Fibroblast of skin of right biceps (primary cell): ENCODE data around the gene MMP19.

Experiments
- DNase-seq: peaks from one replicate; pipeline ENCODE4 v3.0.0-alpha.2; 2013

MMP19 gene

DNA sequence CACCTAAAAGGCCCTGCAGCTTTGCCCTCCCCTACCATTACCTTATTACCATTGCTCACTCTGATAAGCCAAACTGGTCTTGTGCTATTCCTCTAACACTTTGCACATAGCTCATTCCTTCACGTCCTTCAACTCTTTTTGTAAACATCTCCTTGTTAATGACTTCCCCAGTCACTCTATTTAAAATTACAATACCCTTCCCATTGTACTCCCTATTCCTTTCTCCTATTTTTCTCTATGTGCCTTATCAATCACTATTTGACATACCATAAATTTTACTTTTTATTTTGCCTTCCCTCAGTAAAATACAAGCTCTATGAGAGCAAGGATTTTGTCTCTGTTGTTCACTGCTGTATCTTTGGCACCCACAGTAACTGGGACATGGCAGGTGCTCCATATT is 30.6 kb downstream of the MMP19 start:
- no peak for DNase-seq

DNA sequence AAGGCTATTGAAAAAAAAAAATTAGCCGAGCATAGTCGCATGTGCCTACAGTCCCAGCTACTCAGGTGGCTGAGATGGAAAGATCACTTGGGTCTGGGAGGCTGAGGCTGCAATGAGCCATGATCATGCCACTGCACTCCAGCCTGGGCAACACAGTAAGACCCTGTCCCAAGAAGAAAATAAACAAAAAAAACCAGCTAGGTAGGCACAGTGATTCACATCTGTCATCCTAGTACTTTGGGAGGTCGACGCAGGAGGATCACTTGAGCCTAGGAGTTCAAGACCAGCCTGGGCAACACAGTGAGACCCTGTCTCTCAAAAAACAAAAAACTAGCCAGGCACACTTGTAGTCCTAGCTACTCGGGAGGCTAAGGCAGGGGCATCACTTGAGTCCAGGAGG is 33.5 kb downstream of the MMP19 start:
- no peak for DNase-seq

DNA sequence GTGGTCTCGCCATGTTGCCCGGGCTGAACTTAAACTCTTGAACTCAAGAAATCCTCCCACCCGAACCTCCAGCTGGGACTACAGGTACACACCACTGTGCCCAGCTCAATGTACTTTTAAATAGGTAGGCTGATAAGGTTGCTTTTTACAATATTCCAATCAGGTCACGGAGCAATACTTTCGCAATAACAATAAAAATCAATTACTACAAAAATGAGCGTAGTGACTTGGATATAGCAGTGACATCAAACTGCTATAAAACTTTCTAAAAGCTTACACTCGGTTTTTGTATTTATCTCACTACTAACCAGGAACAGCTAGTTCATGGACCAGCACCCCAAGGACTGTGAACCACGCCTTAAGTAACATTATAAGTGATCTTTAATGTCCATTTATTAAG is 35.8 kb downstream of the MMP19 start:
- no peak for DNase-seq

DNA sequence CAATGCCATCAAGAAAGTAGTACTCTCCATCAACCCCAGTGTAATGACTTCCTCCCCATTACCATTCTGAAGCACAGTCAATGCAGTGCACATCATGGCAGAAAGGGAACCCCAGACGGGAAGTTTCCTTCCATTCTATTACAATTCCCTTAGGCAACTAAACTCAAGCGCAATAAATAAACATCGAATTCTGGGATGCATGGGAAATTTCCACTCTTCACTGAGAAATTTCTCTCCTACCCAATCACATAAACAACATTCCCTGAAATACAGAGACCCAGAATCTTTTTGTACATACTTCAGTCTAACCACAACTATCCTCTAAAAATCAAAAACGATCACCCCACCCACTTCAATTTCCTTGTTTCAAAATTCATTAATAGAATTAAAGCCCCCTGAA is 45.2 kb downstream of the MMP19 start:
- no peak for DNase-seq

DNA sequence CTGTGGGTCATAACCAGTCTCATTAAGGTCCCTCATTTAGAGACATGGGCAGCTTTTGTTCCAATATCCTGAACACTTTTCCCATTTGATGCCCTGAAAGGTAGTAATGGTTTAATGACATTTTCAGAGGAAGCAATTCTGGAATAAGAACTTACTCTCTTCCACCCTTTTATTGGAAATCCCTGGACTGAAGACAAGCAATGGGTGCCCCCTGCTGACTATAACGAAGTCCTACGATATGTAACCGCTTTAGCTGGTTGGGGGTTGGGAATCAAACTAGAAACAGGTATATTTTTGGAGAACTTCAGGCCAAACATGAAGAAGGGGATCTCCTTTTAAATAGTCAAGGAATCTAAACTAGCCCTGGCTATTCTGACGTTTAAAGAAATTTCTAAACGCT is 45.7 kb downstream of the MMP19 start:
- DNase-seq: peak; percentile 50

DNA sequence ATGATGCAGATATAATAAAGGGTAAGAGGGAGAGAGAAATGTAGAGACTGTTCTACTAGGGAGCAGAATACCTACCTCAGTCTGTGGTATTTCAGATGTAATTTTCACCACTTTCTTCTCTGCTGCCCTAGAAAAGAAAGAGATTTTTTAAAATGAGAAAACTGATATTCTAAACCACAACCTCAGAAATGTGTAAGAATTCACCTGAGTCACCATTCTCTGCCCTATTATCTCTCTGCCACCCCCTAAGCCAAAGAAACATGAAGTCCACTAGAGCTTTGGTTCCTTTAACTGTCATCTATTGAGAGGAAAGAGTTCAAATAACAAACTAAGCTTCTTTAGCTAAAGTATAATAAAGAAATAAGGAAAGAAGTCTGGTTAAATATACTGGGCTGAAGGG is 46.8 kb downstream of the MMP19 start:
- DNase-seq: no peak

DNA sequence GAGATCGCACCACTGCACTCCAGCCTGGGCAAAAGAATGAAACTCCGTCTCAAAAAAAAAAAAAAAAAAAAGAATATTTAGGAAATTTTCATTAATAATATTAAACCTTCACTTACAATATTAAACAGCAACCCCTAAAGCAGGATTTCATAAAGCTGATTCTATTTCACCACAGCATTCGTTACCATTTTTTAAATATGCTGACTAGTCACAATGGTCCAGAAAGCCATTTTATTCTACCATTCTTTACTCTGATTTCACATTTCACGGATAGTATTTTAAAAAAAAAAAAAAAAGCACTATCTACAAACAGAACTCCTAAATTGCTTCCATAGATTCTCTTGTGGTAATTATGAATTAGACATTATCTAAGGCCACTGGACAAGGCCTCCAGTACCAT is 52.8 kb downstream of the MMP19 start:
- no peak for DNase-seq

DNA sequence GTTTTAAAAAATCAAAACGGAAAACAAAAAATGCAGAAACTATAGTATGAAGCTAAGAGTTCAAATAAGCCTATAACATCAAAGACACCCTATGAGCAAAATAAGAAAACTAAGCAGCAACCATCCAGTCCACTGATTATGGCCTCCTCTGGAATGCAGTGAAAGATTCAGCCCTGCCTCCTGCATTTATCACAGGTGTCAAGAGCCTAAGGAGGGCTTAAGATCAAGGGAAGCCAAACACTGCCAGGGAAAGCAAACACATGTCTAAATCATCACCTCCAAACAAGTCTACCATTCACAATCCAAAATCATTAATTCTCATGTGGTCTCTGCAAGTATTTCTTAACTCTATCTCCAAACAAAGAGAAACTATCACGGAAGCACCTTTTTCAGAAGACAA is 53.6 kb downstream of the MMP19 start:
- no peak for DNase-seq

DNA sequence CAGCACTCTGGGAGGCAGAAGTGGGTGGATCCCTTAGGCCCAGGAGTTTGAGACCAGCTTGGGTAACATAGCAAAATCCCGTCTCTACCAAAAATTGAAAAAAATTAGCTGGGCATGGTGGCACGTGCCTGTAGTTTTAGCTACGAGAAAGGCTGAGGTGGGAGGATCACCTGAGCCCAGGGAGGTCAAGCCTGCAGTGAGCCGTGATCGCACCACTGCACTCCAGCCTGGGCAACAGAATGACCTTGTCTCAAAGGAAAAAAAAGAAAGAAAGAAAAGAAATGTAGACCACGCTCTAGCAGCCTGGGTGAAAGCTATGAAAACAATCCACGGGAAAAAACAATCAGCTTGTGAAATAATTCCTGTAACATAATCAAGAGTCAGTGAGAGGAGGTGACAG is 54.2 kb downstream of the MMP19 start:
- DNase-seq: no peak
